Adipocyte (in vitro differentiated cells): Measurements from ENCODE around the gene PAX1.

Source experiments
- DNase-seq: peaks from one replicate; pipeline ENCODE4 v3.0.0-alpha.2; 2015; ENCODE audit warnings: low read depth
- H3K27me3 ChIP-seq: replicated peaks from 2 replicates; pipeline ENCODE4 v1.7.0; 2013; ENCODE audit warnings: mild to moderate bottlenecking, low read length, moderate library complexity; ENCODE audit not compliant: control insufficient read depth, insufficient read depth
- H3K36me3 ChIP-seq: 2 replicates; pipeline ENCODE4 v1.7.0; 2013; ENCODE audit warnings: low read length, mild to moderate bottlenecking, moderate library complexity; ENCODE audit not compliant: control insufficient read depth, insufficient read depth, severe bottlenecking
- H3K4me1 ChIP-seq: 2 replicates; pipeline ENCODE4 v1.7.0; 2013; ENCODE audit warnings: mild to moderate bottlenecking, low read length, moderate library complexity; ENCODE audit not compliant: control insufficient read depth, insufficient read depth
- H3K4me3 ChIP-seq: 2 replicates; pipeline ENCODE4 v1.7.0; 2013; ENCODE audit warnings: mild to moderate bottlenecking, low read length, moderate library complexity
- H3K9ac ChIP-seq: 2 replicates; pipeline ENCODE4 v1.7.0; 2013; ENCODE audit warnings: mild to moderate bottlenecking, low read length, moderate library complexity
- H3K9me3 ChIP-seq: 2 replicates; pipeline ENCODE4 v1.7.0; 2013; ENCODE audit warnings: mild to moderate bottlenecking, low read length, moderate library complexity; ENCODE audit not compliant: control insufficient read depth

The PAX1 gene

DNA sequence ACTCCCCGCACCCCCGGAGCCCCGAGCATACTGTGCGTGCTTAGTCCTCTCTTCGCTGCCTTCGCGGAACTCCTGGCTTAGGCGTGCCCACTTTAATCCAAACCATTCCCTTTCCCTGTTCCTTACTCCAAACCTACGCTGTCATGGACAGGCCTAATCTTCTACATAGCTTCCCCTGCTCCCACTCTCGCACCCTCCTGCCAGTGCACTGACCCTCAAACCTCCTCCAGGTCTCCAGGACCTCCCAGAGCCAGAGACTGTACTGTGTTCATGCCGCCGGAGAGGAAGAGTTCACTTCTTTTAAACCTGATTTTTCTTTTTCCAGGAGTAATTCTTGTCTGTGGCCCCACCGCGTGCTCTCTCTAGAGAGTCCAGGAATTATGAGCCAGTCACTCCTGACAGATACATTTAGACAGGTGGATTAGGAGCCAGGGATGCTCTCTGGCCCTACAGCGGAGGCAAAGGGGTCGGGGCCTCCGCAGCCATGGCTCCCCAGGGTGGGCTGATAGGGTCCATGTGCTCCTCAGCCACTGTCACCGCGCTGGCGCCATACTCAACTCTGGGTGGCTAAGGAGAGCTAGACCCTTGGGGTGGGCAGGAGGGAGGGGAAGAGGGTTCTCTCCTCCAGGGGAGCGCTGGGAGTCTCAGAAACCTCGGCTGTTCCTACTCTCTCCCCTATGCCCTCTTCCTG is 1.6 kb upstream of the PAX1 start:
- H3K4me1 ChIP-seq: peaks cover 7% of the 10 kb centered on the region
- no peak for DNase-seq
- no peaks in the 10 kb centered on the region for H3K9me3 ChIP-seq
- no peak overlapping the region for H3K4me3 ChIP-seq
- peaks cover 93% of the 10 kb centered on the region for H3K27me3 ChIP-seq
- H3K36me3 ChIP-seq: no peaks in the 10 kb centered on the region
- no peak overlapping the region for H3K9ac ChIP-seq

DNA sequence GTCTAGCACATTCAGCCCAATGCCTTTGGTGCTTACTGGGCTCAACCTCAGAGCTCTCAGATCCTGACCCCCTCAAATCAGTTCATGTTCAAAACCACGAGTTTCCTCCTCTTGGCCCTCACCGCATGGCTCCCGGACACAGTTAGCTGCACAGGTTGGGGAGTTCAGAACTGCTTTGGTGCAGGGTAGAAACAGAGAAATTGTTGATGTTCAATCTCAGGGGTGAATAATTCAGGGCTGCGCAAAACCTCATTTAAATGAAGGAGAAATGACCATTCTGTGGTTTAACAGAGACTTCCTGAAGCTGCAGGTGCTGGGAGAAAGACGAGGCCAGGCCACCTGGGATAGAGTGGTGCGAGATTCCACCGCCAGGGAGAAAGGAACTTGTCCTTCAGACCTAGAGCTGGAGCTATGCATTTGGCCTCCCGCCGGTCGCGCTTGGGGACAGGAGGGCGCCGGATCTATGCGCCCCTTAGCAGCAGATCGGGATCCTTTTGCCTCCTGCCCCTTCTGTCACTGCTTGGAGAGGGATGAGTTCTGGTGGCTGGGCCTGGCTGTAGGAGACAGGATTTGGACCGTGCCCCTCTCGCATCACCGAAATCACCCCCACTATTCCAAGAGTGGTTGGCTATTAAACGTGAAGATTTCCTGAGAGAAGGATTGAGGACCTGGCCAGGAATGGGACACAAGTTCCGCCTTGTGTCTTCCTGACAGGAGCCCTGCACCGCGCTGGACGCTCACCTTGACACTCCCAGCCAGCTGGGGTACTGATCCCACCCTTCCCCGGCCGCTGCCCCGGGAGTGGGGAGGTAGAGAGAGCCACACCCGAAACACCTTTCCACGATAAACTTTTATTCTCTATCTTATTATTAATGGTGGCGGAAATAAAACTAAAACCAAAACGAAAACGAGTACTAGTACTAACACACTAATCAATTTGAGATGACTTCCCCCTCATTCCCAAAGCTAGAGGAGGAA is 767 bp upstream of the PAX1 start:
- no peaks in the 10 kb centered on the region for H3K36me3 ChIP-seq
- no peak overlapping the region for H3K4me3 ChIP-seq
- H3K9me3 ChIP-seq: no peaks in the 10 kb centered on the region
- no peak for DNase-seq
- peaks cover 88% of the 10 kb centered on the region for H3K27me3 ChIP-seq
- H3K9ac ChIP-seq: no peak overlapping the region
- H3K4me1 ChIP-seq: peaks cover 7% of the 10 kb centered on the region

DNA sequence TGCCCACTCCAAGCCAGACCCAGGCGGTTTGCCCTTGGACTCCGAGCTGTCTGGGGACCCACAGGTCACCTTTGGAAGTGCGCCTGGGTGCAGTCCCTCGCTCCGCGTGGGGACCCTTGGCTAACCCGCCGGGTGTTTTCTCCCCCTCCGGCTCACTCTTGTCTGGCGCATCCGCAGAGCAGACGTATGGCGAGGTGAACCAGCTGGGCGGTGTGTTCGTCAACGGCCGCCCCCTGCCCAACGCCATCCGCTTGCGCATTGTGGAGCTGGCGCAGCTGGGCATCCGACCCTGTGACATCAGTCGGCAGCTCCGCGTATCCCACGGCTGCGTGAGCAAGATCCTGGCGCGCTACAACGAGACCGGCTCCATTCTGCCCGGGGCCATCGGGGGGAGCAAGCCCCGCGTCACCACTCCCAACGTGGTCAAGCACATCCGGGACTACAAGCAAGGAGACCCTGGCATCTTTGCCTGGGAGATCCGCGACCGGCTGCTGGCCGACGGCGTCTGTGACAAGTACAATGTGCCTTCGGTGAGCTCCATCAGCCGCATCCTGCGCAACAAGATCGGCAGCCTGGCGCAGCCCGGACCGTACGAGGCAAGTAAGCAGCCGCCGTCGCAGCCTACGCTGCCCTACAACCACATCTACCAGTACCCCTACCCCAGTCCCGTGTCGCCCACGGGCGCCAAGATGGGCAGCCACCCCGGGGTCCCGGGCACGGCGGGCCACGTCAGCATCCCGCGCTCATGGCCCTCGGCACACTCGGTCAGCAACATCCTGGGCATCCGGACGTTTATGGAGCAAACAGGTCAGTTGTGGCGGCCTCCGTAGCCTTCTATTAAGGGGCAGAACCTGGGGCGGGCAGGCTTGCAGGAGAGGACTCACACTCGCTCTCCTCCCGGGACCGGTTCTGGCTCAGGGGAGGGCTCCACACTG is 1.1 kb downstream of the PAX1 start:
- no peak overlapping the region for H3K9ac ChIP-seq
- H3K36me3 ChIP-seq: no peaks in the 10 kb centered on the region
- H3K4me1 ChIP-seq: peaks cover 7% of the 10 kb centered on the region
- no peaks in the 10 kb centered on the region for H3K9me3 ChIP-seq
- no peak overlapping the region for H3K4me3 ChIP-seq
- no peak for DNase-seq
- H3K27me3 ChIP-seq: peaks cover 76% of the 10 kb centered on the region

DNA sequence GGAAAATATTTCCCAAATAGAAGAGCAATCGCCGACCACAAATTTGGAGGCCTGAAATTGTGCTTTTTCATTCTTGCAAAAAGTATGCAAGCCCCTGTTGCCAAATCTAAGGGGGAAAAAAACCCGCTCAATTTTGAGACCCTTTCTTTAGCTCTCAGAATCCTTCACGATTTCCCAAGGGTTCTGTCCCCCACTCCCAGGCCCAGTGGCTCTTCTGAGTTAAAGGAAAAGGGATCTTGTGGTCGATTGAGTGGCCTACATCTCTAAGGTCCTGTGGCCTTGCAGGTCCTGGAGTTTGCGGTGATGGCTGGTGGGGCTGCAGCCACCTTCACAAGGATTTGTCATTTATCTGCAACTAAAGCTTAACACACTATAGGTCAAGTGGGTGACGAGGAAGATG is 1.8 kb downstream of the PAX1 start:
- Histone ChIP-seq H3K9ac (no peak overlapping the region), H3K27me3 (peaks cover 75% of the 10 kb centered on the region), H3K4me3 (no peak overlapping the region), H3K9me3 (no peaks in the 10 kb centered on the region), H3K36me3 (no peaks in the 10 kb centered on the region), H3K4me1 (peaks cover 7% of the 10 kb centered on the region)
- no peak for DNase-seq

DNA sequence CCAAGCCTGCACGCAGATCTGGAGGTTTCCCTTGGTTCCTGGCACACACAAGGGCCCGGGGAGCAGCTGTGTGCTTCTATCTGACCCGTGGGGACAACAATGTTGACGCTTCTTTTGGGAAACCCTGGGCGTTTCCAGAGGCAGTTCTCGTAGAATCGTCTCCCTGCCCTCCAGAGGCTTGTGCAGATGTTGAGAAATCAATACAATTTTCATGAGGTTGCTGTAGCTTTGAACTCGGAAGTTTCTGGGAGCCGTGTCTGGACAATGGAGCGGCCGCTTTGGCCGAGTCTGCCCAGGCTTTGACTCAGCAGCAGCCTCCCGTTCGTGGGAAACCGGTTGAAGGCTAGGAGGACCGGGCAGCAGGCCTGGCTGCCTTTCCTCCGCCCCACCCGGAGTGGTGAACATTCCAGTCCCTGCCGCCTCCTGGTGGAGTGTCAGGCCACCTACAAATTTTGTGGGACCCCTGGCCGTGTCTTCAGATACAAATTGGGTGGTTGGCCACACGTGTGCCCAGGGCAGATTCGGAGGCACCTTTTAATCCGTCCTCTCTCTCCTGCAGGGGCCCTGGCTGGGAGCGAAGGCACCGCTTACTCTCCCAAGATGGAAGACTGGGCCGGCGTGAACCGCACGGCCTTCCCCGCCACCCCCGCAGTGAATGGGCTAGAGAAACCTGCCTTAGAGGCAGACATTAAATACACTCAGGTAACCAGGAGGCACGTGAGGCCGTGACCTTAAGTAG is 2.7 kb downstream of the PAX1 start:
- Histone ChIP-seq H3K9ac (no peak overlapping the region), H3K4me3 (no peak overlapping the region), H3K4me1 (peaks cover 5% of the 10 kb centered on the region), H3K27me3 (peaks cover 75% of the 10 kb centered on the region), H3K36me3 (no peaks in the 10 kb centered on the region), H3K9me3 (no peaks in the 10 kb centered on the region)
- DNase-seq: no peak

DNA sequence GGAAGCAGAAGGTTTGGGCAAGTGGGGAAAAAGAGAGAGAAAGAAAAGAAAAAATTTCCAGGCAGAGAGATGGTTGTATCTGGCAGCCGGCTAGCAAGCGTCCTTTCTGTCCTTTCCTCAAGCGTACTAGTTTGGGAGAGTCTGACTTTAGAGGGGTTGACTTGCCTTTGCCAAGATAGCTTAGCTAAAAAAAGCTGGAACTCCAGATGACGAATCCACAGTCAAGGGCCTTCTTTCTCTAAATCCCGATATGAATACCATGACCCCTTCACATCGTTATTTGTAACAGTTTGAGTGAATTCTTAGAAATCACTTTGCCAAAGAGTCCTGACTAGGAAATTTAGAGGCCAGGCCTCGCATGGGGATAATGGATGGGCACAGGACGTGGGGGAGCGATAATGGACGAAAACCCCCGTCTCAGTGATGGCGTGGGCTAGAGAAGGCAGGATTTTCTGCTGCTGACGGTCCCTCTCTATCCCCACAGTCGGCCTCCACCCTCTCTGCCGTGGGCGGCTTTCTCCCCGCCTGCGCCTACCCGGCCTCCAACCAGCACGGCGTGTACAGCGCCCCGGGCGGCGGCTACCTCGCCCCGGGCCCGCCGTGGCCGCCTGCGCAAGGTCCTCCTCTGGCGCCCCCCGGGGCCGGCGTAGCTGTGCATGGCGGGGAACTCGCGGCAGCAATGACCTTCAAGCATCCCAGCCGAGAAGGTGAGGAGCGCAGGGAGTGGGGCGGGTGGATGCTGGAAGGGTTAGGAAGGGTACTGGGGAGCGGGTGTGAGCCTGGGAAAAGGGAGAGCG is 3.5 kb downstream of the PAX1 start:
- Histone ChIP-seq H3K9me3 (no peaks in the 10 kb centered on the region), H3K4me3 (no peak overlapping the region), H3K4me1 (peaks cover 2% of the 10 kb centered on the region), H3K9ac (no peak overlapping the region), H3K27me3 (peaks cover 75% of the 10 kb centered on the region), H3K36me3 (no peaks in the 10 kb centered on the region)
- DNase-seq: no peak

DNA sequence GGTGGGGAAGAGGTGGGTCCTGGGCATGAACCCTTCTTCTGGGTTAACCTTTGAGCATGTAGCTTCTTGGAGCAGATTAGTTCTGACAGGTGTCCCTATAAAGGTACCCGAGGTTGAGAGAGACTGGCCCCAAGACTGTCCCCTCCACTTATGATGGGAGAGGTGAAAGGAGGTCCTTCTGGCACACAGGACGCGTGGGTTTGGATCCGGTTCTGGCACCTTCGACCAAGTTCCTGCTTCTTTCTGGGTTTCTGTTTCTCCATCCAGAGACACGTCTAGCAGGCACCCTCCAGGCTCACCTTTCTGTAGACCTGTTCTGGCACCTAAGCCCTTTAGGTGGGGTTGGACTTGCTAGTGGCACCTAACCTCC is 4.1 kb downstream of the PAX1 start:
- Histone ChIP-seq H3K4me3 (no peak overlapping the region), H3K9me3 (no peaks in the 10 kb centered on the region)
- no peak for DNase-seq

DNA sequence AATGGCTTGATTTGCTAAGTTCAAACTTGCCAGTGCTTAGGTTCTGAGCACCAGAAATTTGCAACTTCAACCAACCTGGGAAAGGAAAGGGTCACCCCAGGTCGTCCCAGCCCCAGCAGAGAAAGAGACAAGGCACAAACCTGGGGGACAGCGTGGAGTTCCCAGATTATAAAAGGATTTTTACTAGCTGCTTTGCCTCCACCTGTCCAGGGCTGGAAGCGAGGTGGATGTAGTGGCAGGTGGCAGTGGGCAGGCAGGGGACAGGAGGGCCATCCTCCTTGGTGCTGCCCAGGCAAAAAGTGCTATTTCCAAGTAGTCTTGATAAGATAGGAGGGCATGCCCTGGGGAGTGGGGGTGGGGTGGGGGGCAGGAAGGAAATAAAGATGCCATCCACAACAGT is 4.9 kb downstream of the PAX1 start:
- DNase-seq: no peak
- Histone ChIP-seq H3K9ac (no peak overlapping the region), H3K9me3 (no peaks in the 10 kb centered on the region), H3K4me1 (peaks cover 2% of the 10 kb centered on the region), H3K36me3 (no peaks in the 10 kb centered on the region), H3K27me3 (peaks cover 76% of the 10 kb centered on the region), H3K4me3 (no peak overlapping the region)

More for the DNA sequence above, 4.1 kb downstream of the PAX1 start:
- Histone ChIP-seq H3K27me3 (peaks cover 75% of the 10 kb centered on the region), H3K4me1 (peaks cover 2% of the 10 kb centered on the region), H3K9ac (no peak overlapping the region), H3K36me3 (no peaks in the 10 kb centered on the region)

DNA sequence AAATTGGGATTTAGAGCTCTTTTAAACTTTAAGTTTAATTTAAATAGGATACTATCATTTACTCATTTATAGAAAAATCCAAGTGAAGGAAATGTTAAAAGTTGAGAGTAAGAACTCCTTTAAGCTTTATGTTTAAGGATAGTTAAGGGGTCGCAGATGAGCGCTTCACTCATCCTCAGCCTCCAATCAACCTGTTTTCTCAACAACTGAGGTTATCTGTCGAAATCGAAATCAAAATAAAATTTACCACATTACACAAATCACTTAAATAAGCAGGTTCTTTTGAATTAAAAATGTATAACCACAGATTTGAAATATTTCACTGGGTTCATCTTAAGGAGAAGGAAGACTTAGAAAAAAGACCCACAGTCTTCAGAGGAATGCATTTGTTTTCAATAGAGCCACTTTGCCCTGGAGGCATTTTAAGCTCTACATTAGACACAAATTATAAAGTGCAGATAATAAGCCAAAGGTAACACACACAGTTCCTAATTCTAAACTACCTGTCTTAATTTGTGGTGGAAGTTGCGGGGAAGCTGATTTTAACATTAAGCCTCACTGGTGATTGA is 5.5 kb downstream of the PAX1 start:
- DNase-seq: no peak
- H3K9ac ChIP-seq: no peak overlapping the region
- H3K9me3 ChIP-seq: no peaks in the 10 kb centered on the region
- H3K4me3 ChIP-seq: no peak overlapping the region
- H3K4me1 ChIP-seq: peaks cover under 1% of the 10 kb centered on the region
- H3K27me3 ChIP-seq: peaks cover 81% of the 10 kb centered on the region
- no peaks in the 10 kb centered on the region for H3K36me3 ChIP-seq
